NCI-H1105 (cell line): ENCODE measurements around the gene ANKS1A.
"Not testable (repeated sequence)": the region's sequence is repeated elsewhere in the genome, so short reads cannot be mapped to it uniquely, and the experiment has no call there.

ENCODE experiments used
- DNase-seq: peaks from one replicate; lab custom pipeline; 2025; lab: John Stamatoyannopoulos, UW

ANKS1A gene

GRCh38 chr6:34922177-34922663, 33.2 kb downstream of the ANKS1A start:
- DNase-seq: no peak

GRCh38 chr6:34924831-34925625, 36.0 kb downstream of the ANKS1A start:
- DNase-seq: no peak

GRCh38 chr6:34926655-34927054, 37.6 kb downstream of the ANKS1A start:
- DNase-seq: no peak

GRCh38 chr6:34928220-34928619, 39.2 kb downstream of the ANKS1A start:
- DNase-seq: no peak

GRCh38 chr6:34928695-34929094, 39.6 kb downstream of the ANKS1A start:
- no peak for DNase-seq

- no peak for DNase-seq
These were observed 40.4 kb downstream of the ANKS1A start for GRCh38 chr6:34929241-34929978.

GRCh38 chr6:34930221-34930620, 41.2 kb downstream of the ANKS1A start:
- DNase-seq: no peak

- DNase-seq: not testable (repeated sequence)
These were observed 43.1 kb downstream of the ANKS1A start for GRCh38 chr6:34932202-34932601.

- no peak for DNase-seq
These were observed 45.5 kb downstream of the ANKS1A start for GRCh38 chr6:34934516-34934915.

GRCh38 chr6:34938268-34938667, 49.2 kb downstream of the ANKS1A start:
- no peak for DNase-seq

- DNase-seq: no peak
These were observed 51.0 kb downstream of the ANKS1A start for GRCh38 chr6:34940030-34940434.

- DNase-seq: no peak
These were observed 52.4 kb downstream of the ANKS1A start for GRCh38 chr6:34941421-34941820.

GRCh38 chr6:34945317-34945716, 56.3 kb downstream of the ANKS1A start:
- no peak for DNase-seq

- DNase-seq: no peak
These were observed 58.5 kb downstream of the ANKS1A start for GRCh38 chr6:34947561-34947960.

GRCh38 chr6:34949636-34950035, 60.6 kb downstream of the ANKS1A start:
- DNase-seq: no peak

GRCh38 chr6:34950849-34951248, 61.8 kb downstream of the ANKS1A start:
- no peak for DNase-seq

GRCh38 chr6:34951731-34952130, 62.7 kb downstream of the ANKS1A start:
- DNase-seq: no peak

GRCh38 chr6:34953061-34954025, 64.3 kb downstream of the ANKS1A start:
- no peak for DNase-seq

- no peak for DNase-seq
These were observed 66.4 kb downstream of the ANKS1A start for GRCh38 chr6:34955442-34955841.

- DNase-seq: no peak
These were observed 68.3 kb downstream of the ANKS1A start for GRCh38 chr6:34957231-34957783.

- no peak for DNase-seq
These were observed 69.7 kb downstream of the ANKS1A start for GRCh38 chr6:34958734-34959133.

- DNase-seq: no peak
These were observed 70.2 kb downstream of the ANKS1A start for GRCh38 chr6:34959224-34959623.
